IMR-90 (cell line): Measurements from ENCODE around the gene VPS26B. TPM values are rescaled to one million over a fixed set of nuclear protein-coding genes. Genes with fewer than 3 reads are reported as not detected.

ENCODE experiments used
- ATAC-seq: fragments of 200-7000 bp; cut with Tn5 transposase; 2 replicates; pipeline ENCODE4 v1.9.1; 2020; ENCODE audit warnings: low read depth, mild to moderate bottlenecking, moderate library complexity
- BruUV-seq: library from RNA; stranded (reverse); fragments of 400-500 nt; replicated peaks from 2 replicates; lab custom pipeline; 2021; lab: Mats Ljungman, UMichigan
- CTCF ChIA-PET: fragments of 300-600 bp; formaldehyde crosslinking; extraction: SDS; loops from one replicate; lab custom pipeline; 2021; ENCODE audit warnings: antibody characterized with exemption; lab: Yijun Ruan, JAX
- POLR2A ChIA-PET: fragments of 300-600 bp; sonication (Branson Sonifier 250); formaldehyde crosslinking; loops from one replicate; lab custom pipeline; 2022; ENCODE audit warnings: antibody characterized with exemption; ENCODE audit not compliant: unreplicated experiment; lab: Charles Lee
- DNase-seq: peaks from one replicate; pipeline ENCODE4 v3.0.0; 2013
- H2AFZ ChIP-seq: replicated peaks from 2 replicates; pipeline ENCODE3; 2013; ENCODE audit warnings: low read length, mild to moderate bottlenecking; ENCODE audit not compliant: poor library complexity
- H2AK5ac ChIP-seq: 2 replicates; pipeline ENCODE4 v1.6.1; 2013; ENCODE audit warnings: low read depth, low read length, inconsistent platforms
- H2AK9ac ChIP-seq: replicated peaks from 2 replicates; pipeline ENCODE3; 2013; ENCODE audit warnings: mild to moderate bottlenecking, low read depth, low read length, moderate library complexity; ENCODE audit not compliant: poor library complexity
- H2BK120ac ChIP-seq: 2 replicates; pipeline ENCODE4 v1.6.1; 2013; ENCODE audit warnings: low read depth, low read length, inconsistent platforms
- H2BK15ac ChIP-seq: 3 replicates; pipeline ENCODE4 v1.6.1; 2013; ENCODE audit warnings: low read depth, low read length, inconsistent platforms
- H2BK20ac ChIP-seq: 2 replicates; pipeline ENCODE4 v1.6.1; 2013; ENCODE audit warnings: low read depth, mild to moderate bottlenecking, inconsistent platforms, low read length, moderate library complexity
- H2BK5ac ChIP-seq: 2 replicates; pipeline ENCODE4 v1.6.1; 2013; ENCODE audit warnings: mild to moderate bottlenecking, low read depth, low read length, inconsistent platforms; ENCODE audit not compliant: poor library complexity, severe bottlenecking
- H3K14ac ChIP-seq: replicated peaks from 2 replicates; pipeline ENCODE4 v1.6.1; 2013; ENCODE audit warnings: low read depth, low read length, inconsistent platforms
- H3K18ac ChIP-seq: 2 replicates; pipeline ENCODE4 v1.6.1; 2013; ENCODE audit warnings: low read depth, low read length, control low read depth
- H3K23ac ChIP-seq: 2 replicates; pipeline ENCODE4 v1.6.1; 2013; ENCODE audit warnings: low read depth, low read length, inconsistent platforms
- H3K27ac ChIP-seq: 2 replicates; pipeline ENCODE4 v1.5.1; 2013; ENCODE audit warnings: mild to moderate bottlenecking, control low read depth, low read length; ENCODE audit not compliant: insufficient read depth
- H3K27me3 ChIP-seq: 2 replicates; pipeline ENCODE4 v1.6.1; 2013; ENCODE audit warnings: low read length; ENCODE audit not compliant: control insufficient read depth, insufficient read depth
- H3K36me3 ChIP-seq: 2 replicates; pipeline ENCODE4 v1.6.1; 2013; ENCODE audit warnings: low read length, mixed read lengths; ENCODE audit not compliant: control insufficient read depth, insufficient read depth
- H3K4ac ChIP-seq: 2 replicates; pipeline ENCODE4 v1.6.1; 2013; ENCODE audit warnings: low read depth, low read length, inconsistent platforms
- H3K4me1 ChIP-seq: 2 replicates; pipeline ENCODE4 v1.6.1; 2013; ENCODE audit warnings: low read length, mixed read lengths; ENCODE audit not compliant: control insufficient read depth, insufficient read depth
- H3K4me2 ChIP-seq: 2 replicates; pipeline ENCODE4 v1.6.1; 2013; ENCODE audit warnings: low read depth, mild to moderate bottlenecking, control low read depth, low read length, moderate library complexity
- H3K4me3 ChIP-seq: 2 replicates; pipeline ENCODE4 v1.5.1; 2013; ENCODE audit warnings: low read depth, mild to moderate bottlenecking, control low read depth, low read length, moderate library complexity; ENCODE audit not compliant: insufficient read depth
- H3K56ac ChIP-seq: 2 replicates; pipeline ENCODE4 v1.6.1; 2013; ENCODE audit warnings: low read length, inconsistent platforms; ENCODE audit not compliant: insufficient read depth; ENCODE audit errors: extremely low read depth
- H3K79me1 ChIP-seq, 2 experiments: 2 replicates each; pipeline ENCODE4 v1.6.1; 2013; ENCODE audit warnings: low read length in 2 of 2, inconsistent platforms in 1 of 2, low read depth in 1 of 2
- H3K9ac ChIP-seq: 2 replicates; pipeline ENCODE4 v1.6.1; 2013; ENCODE audit warnings: low read depth, low read length, control low read depth
- H3K9me1 ChIP-seq: 2 replicates; pipeline ENCODE4 v1.6.1; 2013; ENCODE audit warnings: low read length, inconsistent platforms; ENCODE audit not compliant: insufficient read depth
- H3K9me3 ChIP-seq: 2 replicates; pipeline ENCODE4 v1.6.1; 2013; ENCODE audit warnings: low read length; ENCODE audit not compliant: control insufficient read depth, insufficient read depth
- H4K20me1 ChIP-seq: 2 replicates; pipeline ENCODE4 v1.6.1; 2013; ENCODE audit warnings: low read length, inconsistent platforms; ENCODE audit not compliant: insufficient read depth
- H4K5ac ChIP-seq: 2 replicates; pipeline ENCODE4 v1.6.1; 2013; ENCODE audit warnings: mild to moderate bottlenecking, low read depth, low read length, control low read depth
- H4K8ac ChIP-seq, 2 experiments: 2 replicates each; pipeline ENCODE4 v1.6.1; 2013; ENCODE audit warnings: low read depth in 2 of 2, low read length in 2 of 2, control low read depth in 1 of 2, inconsistent platforms in 1 of 2
- H4K91ac ChIP-seq: 2 replicates; pipeline ENCODE4 v1.6.1; 2013; ENCODE audit warnings: low read depth, low read length, inconsistent platforms; ENCODE audit not compliant: insufficient read depth
- BHLHE40 ChIP-seq: fragments of 150-350 bp; IDR thresholded peaks from 2 replicates; pipeline ENCODE4 v1.6.1; 2016; ENCODE audit warnings: mild to moderate bottlenecking, low read depth, low read length
- CEBPB ChIP-seq: IDR thresholded peaks from 2 replicates; pipeline ENCODE4 v1.6.1; 2012; ENCODE audit warnings: low read depth, low read length, improper control_type of control experiment
- CHD1 ChIP-seq: IDR thresholded peaks from 2 replicates; pipeline ENCODE4 v1.6.1; 2012; ENCODE audit warnings: low read depth, low read length, improper control_type of control experiment
- ELK1 ChIP-seq: fragments of 150-350 bp; IDR thresholded peaks from 2 replicates; pipeline ENCODE4 v1.6.1; 2016; ENCODE audit warnings: low read depth, mild to moderate bottlenecking, low read length, moderate library complexity, borderline replicate concordance
- FOS ChIP-seq: fragments of 150-350 bp; IDR thresholded peaks from 2 replicates; pipeline ENCODE4 v1.6.1; 2016; ENCODE audit warnings: low read depth, low read length
- MAZ ChIP-seq: IDR thresholded peaks from 2 replicates; pipeline ENCODE4 v1.6.1; 2012; ENCODE audit warnings: low read depth, mild to moderate bottlenecking, low read length, improper control_type of control experiment, moderate library complexity, borderline replicate concordance
- MXI1 ChIP-seq: IDR thresholded peaks from 2 replicates; pipeline ENCODE4 v1.6.1; 2012; ENCODE audit warnings: low read depth, mild to moderate bottlenecking, low read length, moderate library complexity, borderline replicate concordance
- NFE2L2 ChIP-seq: fragments of 150-350 bp; IDR thresholded peaks from 2 replicates; pipeline ENCODE4 v1.6.1; 2016; ENCODE audit warnings: low read depth, mild to moderate bottlenecking, low read length
- POLR2A ChIP-seq: IDR thresholded peaks from 2 replicates; pipeline ENCODE4 v1.6.1; 2012; ENCODE audit warnings: mild to moderate bottlenecking, low read depth, low read length
- RAD21 ChIP-seq: IDR thresholded peaks from 2 replicates; pipeline ENCODE4 v1.6.1; 2012; ENCODE audit warnings: low read length, improper control_type of control experiment
- RFX5 ChIP-seq: IDR thresholded peaks from 2 replicates; pipeline ENCODE4 v1.8.0; 2012; ENCODE audit warnings: low read depth, mild to moderate bottlenecking, low read length, moderate library complexity
- SMC3 ChIP-seq: fragments of 150-350 bp; IDR thresholded peaks from 2 replicates; pipeline ENCODE4 v1.6.1; 2016; ENCODE audit warnings: low read depth, mild to moderate bottlenecking, antibody characterized with exemption, low read length, moderate library complexity
- USF2 ChIP-seq: fragments of 150-350 bp; IDR thresholded peaks from 2 replicates; pipeline ENCODE4 v1.6.1; 2017; ENCODE audit warnings: mild to moderate bottlenecking, antibody characterized with exemption, low read length, low read depth
- WGBS, 2 experiments: methylation state at CpG; one replicate each; pipeline versions ENCODE4 v1.1.5 to v1.1.7; 2013; ENCODE audit warnings: missing lambda C conversion rate in 2 of 2; ENCODE audit not compliant: insufficient read length in 1 of 2; ENCODE audit errors: extremely low coverage in 2 of 2; 5-methylcytosine and 5-hydroxymethylcytosine counted together
- dilution Hi-C: fragments of 300-500 bp; cut with HindIII; formaldehyde crosslinking; loops from one replicate; pipeline ENCODE4 v1.14.3; 2018; ENCODE audit warnings: low sequenced_read_pairs; ENCODE audit not compliant: unreplicated experiment
- in situ Hi-C: fragments of 300-500 bp; cut with MboI; formaldehyde crosslinking; loops from 3 replicates; pipeline ENCODE4 v1.14.3; 2019; ENCODE audit warnings: low sequenced_read_pairs, inconsistent platforms, mixed read lengths
- intact Hi-C: fragments of 100-400 bp; cut with micrococcal nuclease; formaldehyde crosslinking; loops from 2 replicates; pipeline ENCODE4 v1.10.0; 2022
- polyA plus RNA-seq, 3 experiments: library from polyadenylated mRNA; depleted of rRNA; stranded (reverse); fragments of >200 nt; gene quantifications; 2 replicates each; pipeline ENCODE4 v1.2.3, GENCODE V29; 2012; ENCODE audit warnings: low replicate concordance in 1 of 3
- total RNA-seq: library from RNA; depleted of rRNA; stranded (reverse); fragments of >200 nt; gene quantifications from 2 replicates; pipeline ENCODE4 v1.2.3, GENCODE V29; 2012

Gene VPS26B
- total and polyA plus RNA-seq, 2 of the 4 experiments (the other 2 are of a cell fraction), result 41.6 to 51.1 TPM

DNA sequence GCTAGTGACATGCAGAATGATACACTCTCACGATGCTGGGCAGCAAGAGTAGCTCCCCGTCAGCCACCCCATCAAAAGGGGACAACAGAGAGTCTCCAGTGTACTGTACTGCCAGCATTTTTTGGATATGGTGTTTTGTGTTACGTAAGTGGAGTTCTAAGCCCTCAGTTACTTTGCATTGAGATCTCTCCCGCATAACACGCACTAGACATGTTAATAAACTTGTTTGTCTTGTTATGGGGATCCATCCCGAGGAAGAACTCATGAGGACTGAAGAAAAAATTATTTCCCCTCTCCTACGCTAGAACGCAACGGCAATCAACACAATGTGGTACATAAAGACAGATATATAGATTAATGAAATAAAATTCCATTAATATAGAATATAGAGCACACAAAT, 24.9 kb upstream of the VPS26B start:
- H3K27me3 ChIP-seq, result no peaks in the 10 kb centered on the region
- 0 out of 2 replicates have a peak, but pooled peaks cover 3% of the 10 kb centered on the region for H3K9me1 ChIP-seq
- H3K9me3 ChIP-seq, result no peaks in the 10 kb centered on the region
- peaks cover 10% of the 10 kb centered on the region for H3K36me3 ChIP-seq
- H3K27ac ChIP-seq, result no peak overlapping the region
- no peak overlapping the region for H3K18ac ChIP-seq
- H2AK5ac ChIP-seq, result no peak overlapping the region
- ChIA-PET CTCF (no interaction called here), POLR2A (no interaction called here)
- no peaks in the 10 kb centered on the region for H4K20me1 ChIP-seq
- no peak overlapping the region for H3K23ac ChIP-seq
- no peaks in the 10 kb centered on the region for H3K4me1 ChIP-seq
- H3K56ac ChIP-seq, result no peak overlapping the region
- no peak overlapping the region for H3K9ac ChIP-seq
- TF ChIP-seq BHLHE40, result no peak
- TF ChIP-seq RAD21, result no peak
- no peak for TF ChIP-seq ELK1
- TF ChIP-seq POLR2A, result no peak
- no peak for TF ChIP-seq CEBPB
- TF ChIP-seq MAZ, result no peak
- TF ChIP-seq NFE2L2, result no peak
- no peak for TF ChIP-seq RFX5
- no peak for TF ChIP-seq CHD1
- TF ChIP-seq USF2, result no peak
- no peak for TF ChIP-seq SMC3
- no peak for TF ChIP-seq FOS
- TF ChIP-seq MXI1, result no peak
- H3K4ac ChIP-seq, result no peak overlapping the region
- H4K8ac ChIP-seq, result no peak overlapping the region
- no CpG with 5 or more reads among the region's 9 CpGs for WGBS, 2 experiments
- no peak overlapping the region for H2BK20ac ChIP-seq
- no peak overlapping the region for H2BK120ac ChIP-seq
- no peak overlapping the region for H3K4me3 ChIP-seq
- H2AFZ ChIP-seq, result no peak overlapping the region
- H2AK9ac ChIP-seq, result peak overlapping the region; percentile 33
- dilution Hi-C loops, result no loop called here
- intact Hi-C loops, result no loop called here
- H2BK15ac ChIP-seq, result no peak overlapping the region
- DNase-seq (no peak), ATAC-seq (no peak)
- H4K91ac ChIP-seq, result no peak overlapping the region
- H3K4me2 ChIP-seq, result no peak overlapping the region
- H3K79me1 ChIP-seq, result peaks cover 3% of the 10 kb centered on the region in 2 experiments; a peak in 2 of 4 replicates
- H2BK5ac ChIP-seq, result no peak overlapping the region
- in situ Hi-C loops, result no loop called here
- BruUV-seq, result no TSS peak
- H3K14ac ChIP-seq, result no peak overlapping the region; the same call in 1 of the 2 replicates
- no peak overlapping the region for H4K5ac ChIP-seq
